BJ (cell line): ENCODE measurements around the gene TREX2. TPM values are rescaled to one million over a fixed set of nuclear protein-coding genes. Genes with fewer than 3 reads are reported as not detected.
"Not testable (repeated sequence)": the region's sequence is repeated elsewhere in the genome, so short reads cannot be mapped to it uniquely, and the experiment has no call there.

Source experiments
- CTCF ChIA-PET: fragments of 350-600 bp; formaldehyde crosslinking; extraction: SDS; loops from one replicate; lab custom pipeline; 2021; ENCODE audit warnings: antibody characterized with exemption, inconsistent platforms; lab: Yijun Ruan, JAX
- POLR2A ChIA-PET: fragments of 300-600 bp; sonication (Branson Sonifier 250); formaldehyde crosslinking; extraction: SDS; loops from one replicate; lab custom pipeline; 2021; ENCODE audit warnings: antibody characterized with exemption; lab: Charles Lee
- DNase-seq: peaks from one replicate; pipeline ENCODE4 v3.0.0-alpha.2; 2011; ENCODE audit warnings: low read depth
- H3K27me3 ChIP-seq: 2 replicates; pipeline ENCODE4 v1.6.0; 2011; ENCODE audit warnings: low read length; ENCODE audit not compliant: control insufficient read depth, insufficient read depth
- H3K36me3 ChIP-seq: 2 replicates; pipeline ENCODE4 v1.5.1; 2011; ENCODE audit warnings: low read length; ENCODE audit not compliant: control insufficient read depth, insufficient read depth
- H3K4me3 ChIP-seq: 2 replicates; pipeline ENCODE4 v1.5.1; 2011; ENCODE audit warnings: low read depth, mild to moderate bottlenecking, control low read depth, low read length
- CTCF ChIP-seq: IDR thresholded peaks from 2 replicates; pipeline ENCODE4 v1.5.1; 2011; ENCODE audit warnings: low read depth, mild to moderate bottlenecking, control low read depth, inconsistent platforms, low read length, moderate library complexity; ENCODE audit not compliant: insufficient read depth
- polyA plus RNA-seq: library from polyadenylated mRNA; depleted of rRNA; stranded (reverse); fragments of >200 nt; gene quantifications from 2 replicates; pipeline ENCODE4 v1.2.3, GENCODE V29; 2011

TREX2 gene
- polyA plus RNA-seq, 1 experiment, result 1.1 TPM

- no peak for DNase-seq
- ChIA-PET POLR2A (no interaction called here), CTCF (no interaction called here)
- Histone ChIP-seq H3K27me3 (no peaks in the 10 kb centered on the region), H3K36me3 (no peaks in the 10 kb centered on the region), H3K4me3 (no peak overlapping the region)
- no peak for TF ChIP-seq CTCF
Observed at GRCh38 chrX:153406903-153407302, 39.0 kb downstream of the TREX2 start.

DNA sequence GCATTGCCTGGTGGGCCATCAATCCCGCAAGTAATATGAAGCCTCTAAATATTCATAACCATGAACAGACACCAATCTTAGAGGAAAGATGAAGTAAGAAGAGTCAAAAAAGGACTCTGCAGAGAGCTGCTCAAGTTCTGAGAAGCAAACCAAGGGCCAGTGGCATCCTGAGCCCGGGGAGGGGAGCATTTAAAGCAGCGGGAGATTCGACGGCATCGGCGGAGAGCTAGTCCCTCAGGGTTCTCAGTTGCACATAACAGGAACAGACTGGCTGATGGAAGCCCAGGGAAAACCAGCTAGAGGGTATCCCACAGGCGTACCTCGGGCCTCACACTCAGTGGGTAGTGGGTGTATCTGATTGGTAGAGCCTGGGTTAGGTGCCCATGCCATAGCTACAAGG, 39.8 kb downstream of the TREX2 start:
- H3K27me3 ChIP-seq, result no peaks in the 10 kb centered on the region
- no peak for TF ChIP-seq CTCF
- ChIA-PET POLR2A (no interaction called here), CTCF (no interaction called here)
- no peak for DNase-seq
- H3K4me3 ChIP-seq, result no peak overlapping the region
- no peaks in the 10 kb centered on the region for H3K36me3 ChIP-seq

DNA sequence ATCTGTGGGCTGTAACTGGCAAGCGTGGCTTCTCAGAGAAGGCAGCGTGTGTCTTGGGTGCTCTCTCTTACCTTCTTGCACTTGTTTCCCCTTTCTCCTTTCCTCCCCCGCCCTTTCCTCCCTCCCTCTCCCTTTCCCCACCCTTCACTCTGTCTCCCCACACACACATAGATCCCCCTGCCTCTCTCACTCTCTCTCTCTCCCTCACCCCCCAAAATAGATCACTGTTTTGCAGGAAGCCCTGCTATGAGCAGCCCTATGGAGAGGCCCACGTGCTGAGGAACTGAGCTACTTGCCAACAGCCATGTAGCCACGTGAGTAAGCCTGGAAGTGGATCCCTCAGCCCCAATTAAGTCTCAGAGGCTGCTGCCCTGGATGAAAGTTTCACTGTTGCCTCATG, 40.4 kb downstream of the TREX2 start:
- Histone ChIP-seq H3K4me3 (no peak overlapping the region), H3K27me3 (no peaks in the 10 kb centered on the region), H3K36me3 (no peaks in the 10 kb centered on the region)
- no peak for TF ChIP-seq CTCF
- CTCF ChIA-PET, result no interaction called here
- DNase-seq, result no peak
- POLR2A ChIA-PET, result no interaction called here

DNA sequence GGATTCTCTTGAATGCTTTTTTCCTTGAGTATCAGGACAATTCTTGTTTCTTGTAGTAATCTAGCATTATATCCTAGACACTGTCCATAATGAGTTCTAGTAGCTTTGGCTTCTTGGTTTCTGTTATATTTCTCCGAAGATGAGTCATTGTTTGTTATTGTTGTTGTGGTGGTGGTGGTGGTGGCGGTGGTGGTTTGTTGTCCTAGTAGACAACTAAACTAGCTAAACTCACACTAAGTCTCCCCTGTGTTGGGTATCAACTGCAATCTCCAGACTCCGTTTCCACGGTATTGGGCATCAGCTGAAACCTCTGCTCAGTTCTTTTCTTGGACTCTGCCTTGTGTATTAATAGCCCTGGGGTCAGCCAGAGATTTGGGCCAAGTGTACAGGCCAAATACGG, 41.5 kb downstream of the TREX2 start:
- DNase-seq, POLR2A ChIA-PET, H3K4me3 ChIP-seq, CTCF ChIA-PET, H3K36me3 ChIP-seq, H3K27me3 ChIP-seq: not testable (repeated sequence)

- ChIA-PET POLR2A (no interaction called here), CTCF (no interaction called here)
- no peak for DNase-seq
- Histone ChIP-seq H3K36me3 (no peaks in the 10 kb centered on the region), H3K4me3 (no peak within 1 kb of the TSS), H3K27me3 (no peaks in the 10 kb centered on the region)
- no peak for TF ChIP-seq CTCF
Observed at GRCh38 chrX:153401133-153401764, 44.6 kb downstream of the TREX2 start, which contains the start of gene PNMA6E. TSS of gene PNMA6E (minus strand) at chrX:153401350. CDS start at chrX:153398849, 2,501 bp downstream.
